ENCODE data around the gene IFITM2.
"Not testable (repeated sequence)": the region's sequence is repeated elsewhere in the genome, so short reads cannot be mapped to it uniquely, and the experiment has no call there.

IFITM2 gene

GRCh38 chr11:311013-311748 is 3.6 kb downstream of the IFITM2 start:
- DNase-seq: not testable (repeated sequence)

GRCh38 chr11:312092-312816 is 4.6 kb downstream of the IFITM2 start:
- DNase-seq: no peak

- no peak for DNase-seq
Observed at GRCh38 chr11:313304-313786, 5.7 kb downstream of the IFITM2 start.

GRCh38 chr11:313787-314553 is 6.4 kb downstream of the IFITM2 start, which contains the start of gene IFITM1:
Gene IFITM1, plus strand, starts transcription at chr11:314040. Its CDS starts 131 bp downstream, at chr11:314171.
- DNase-seq: peak; percentile 34

GRCh38 chr11:314554-314875 is 6.9 kb downstream of the IFITM2 start:
- peak; percentile 19 for DNase-seq

- DNase-seq: no peak
Observed at GRCh38 chr11:315051-315481, 7.5 kb downstream of the IFITM2 start.

GRCh38 chr11:315516-315994 is 7.9 kb downstream of the IFITM2 start:
- no peak for DNase-seq

GRCh38 chr11:316031-316701 is 8.6 kb downstream of the IFITM2 start:
- peak; percentile 47 for DNase-seq

GRCh38 chr11:316891-317301 is 9.3 kb downstream of the IFITM2 start:
- DNase-seq: no peak

GRCh38 chr11:317668-318404 is 10.2 kb downstream of the IFITM2 start:
- peak; percentile 28 for DNase-seq

- DNase-seq: not testable (repeated sequence)
Observed at GRCh38 chr11:318405-319120, 10.9 kb downstream of the IFITM2 start.

- DNase-seq: peak; percentile 48
Observed at GRCh38 chr11:319121-319887, 11.7 kb downstream of the IFITM2 start.

GRCh38 chr11:319888-320273 is 12.3 kb downstream of the IFITM2 start:
- DNase-seq: peak; percentile 29

- DNase-seq: no peak
Observed at GRCh38 chr11:324156-324555, 16.5 kb downstream of the IFITM2 start.

- not testable (repeated sequence) for DNase-seq
Observed at GRCh38 chr11:324593-325517, 17.2 kb downstream of the IFITM2 start.

- DNase-seq: peak; percentile 19
Observed at GRCh38 chr11:325796-326591, 18.4 kb downstream of the IFITM2 start.

GRCh38 chr11:326592-326841 is 18.9 kb downstream of the IFITM2 start:
- DNase-seq: no peak

GRCh38 chr11:326842-327580 is 19.4 kb downstream of the IFITM2 start:
- peak; percentile 70 for DNase-seq
